Measurements from ENCODE around the gene ZNF79. TPM values are rescaled to one million over a fixed set of nuclear protein-coding genes. Genes with fewer than 3 reads are reported as not detected.

ZNF79 gene
- total and polyA plus RNA-seq, 2 experiments from 2014 or later: 2.2 to 6.3 TPM

- no peak for TF ChIP-seq REST (IDR thresholded peaks at IDR 0.05; ENCODE audit: unreplicated experiment)
- no peak for TF ChIP-seq CREB1 (CRISPR knock-in tag; IDR thresholded peaks at IDR 0.05; ENCODE audit: low read depth)
- no peak for TF ChIP-seq NANOG (IDR thresholded peaks at IDR 0.05; ENCODE audit: borderline replicate concordance)
- TF ChIP-seq EZH2 (IDR thresholded peaks at IDR 0.05; ENCODE audit: low read depth, unreplicated experiment): no peak
- TF ChIP-seq STAT1 (IDR thresholded peaks at IDR 0.05; ENCODE audit: unreplicated experiment): no peak
Measured at GRCh38 chr9:127438394-127438793, 14.2 kb downstream of the ZNF79 start (continued).

- Mint-ChIP-seq H3K27ac (peak overlapping the region; percentile 1; the same call in 1 of the 2 replicates), H3K4me3 (no peak overlapping the region), H3K9me3 (peaks cover 14% of the 10 kb centered on the region; the same call in 2 of the 3 replicates), H3K27me3 (ENCODE audit: insufficient read depth, low read depth, poor library complexity) (peaks cover 31% of the 10 kb centered on the region), H3K4me1 (peaks cover 16% of the 10 kb centered on the region), H3K36me3 (ENCODE audit: low read depth) (peaks cover 96% of the 10 kb centered on the region)
- peaks cover 25% of the 10 kb centered on the region for H4K20me1 ChIP-seq (replicated peaks; ENCODE audit: insufficient read depth)
- H3K27me3 ChIP-seq (ENCODE audit: insufficient read depth): no peaks in the 10 kb centered on the region
- no peak overlapping the region for H2AFZ ChIP-seq
- DNase-seq (ENCODE audit: low spot score) (no peak), ATAC-seq (peak; percentile 12)
- H3K4me1 ChIP-seq (ENCODE audit: insufficient read depth): peaks cover 11% of the 10 kb centered on the region; the same call in 1 of the 2 replicates
- H3K27ac ChIP-seq (ENCODE audit: low read depth): peak overlapping the region; percentile 70; the same call in 1 of the 2 replicates
- peaks cover 18% of the 10 kb centered on the region for H3K79me2 ChIP-seq (replicated peaks; ENCODE audit: insufficient read depth)
- peaks cover 57% of the 10 kb centered on the region for H3F3A ChIP-seq (replicated peaks; ENCODE audit: low read depth)
- H3K36me3 ChIP-seq (ENCODE audit: insufficient read depth): peaks cover 69% of the 10 kb centered on the region
- no peak overlapping the region for H3K4me3 ChIP-seq
- no peak overlapping the region for H3K4me2 ChIP-seq
- no peaks in the 10 kb centered on the region for H3K9me2 ChIP-seq (ENCODE audit: insufficient read depth)
- TF ChIP-seq NANOG (IDR thresholded peaks at IDR 0.05; ENCODE audit: borderline replicate concordance): no peak
- no peak for TF ChIP-seq REST (IDR thresholded peaks at IDR 0.05; ENCODE audit: unreplicated experiment)
- no peak for TF ChIP-seq CREB1 (CRISPR knock-in tag; IDR thresholded peaks at IDR 0.05; ENCODE audit: low read depth)
- no peak for TF ChIP-seq ZNF331 (CRISPR knock-in tag; IDR thresholded peaks at IDR 0.05; ENCODE audit: low read depth)
- TF ChIP-seq EZH2 (IDR thresholded peaks at IDR 0.05; ENCODE audit: low read depth, unreplicated experiment): no peak
- no peak for TF ChIP-seq POLR2AphosphoS5 (IDR thresholded peaks at IDR 0.05; ENCODE audit: low read depth)
- TF ChIP-seq, protein P1, sequence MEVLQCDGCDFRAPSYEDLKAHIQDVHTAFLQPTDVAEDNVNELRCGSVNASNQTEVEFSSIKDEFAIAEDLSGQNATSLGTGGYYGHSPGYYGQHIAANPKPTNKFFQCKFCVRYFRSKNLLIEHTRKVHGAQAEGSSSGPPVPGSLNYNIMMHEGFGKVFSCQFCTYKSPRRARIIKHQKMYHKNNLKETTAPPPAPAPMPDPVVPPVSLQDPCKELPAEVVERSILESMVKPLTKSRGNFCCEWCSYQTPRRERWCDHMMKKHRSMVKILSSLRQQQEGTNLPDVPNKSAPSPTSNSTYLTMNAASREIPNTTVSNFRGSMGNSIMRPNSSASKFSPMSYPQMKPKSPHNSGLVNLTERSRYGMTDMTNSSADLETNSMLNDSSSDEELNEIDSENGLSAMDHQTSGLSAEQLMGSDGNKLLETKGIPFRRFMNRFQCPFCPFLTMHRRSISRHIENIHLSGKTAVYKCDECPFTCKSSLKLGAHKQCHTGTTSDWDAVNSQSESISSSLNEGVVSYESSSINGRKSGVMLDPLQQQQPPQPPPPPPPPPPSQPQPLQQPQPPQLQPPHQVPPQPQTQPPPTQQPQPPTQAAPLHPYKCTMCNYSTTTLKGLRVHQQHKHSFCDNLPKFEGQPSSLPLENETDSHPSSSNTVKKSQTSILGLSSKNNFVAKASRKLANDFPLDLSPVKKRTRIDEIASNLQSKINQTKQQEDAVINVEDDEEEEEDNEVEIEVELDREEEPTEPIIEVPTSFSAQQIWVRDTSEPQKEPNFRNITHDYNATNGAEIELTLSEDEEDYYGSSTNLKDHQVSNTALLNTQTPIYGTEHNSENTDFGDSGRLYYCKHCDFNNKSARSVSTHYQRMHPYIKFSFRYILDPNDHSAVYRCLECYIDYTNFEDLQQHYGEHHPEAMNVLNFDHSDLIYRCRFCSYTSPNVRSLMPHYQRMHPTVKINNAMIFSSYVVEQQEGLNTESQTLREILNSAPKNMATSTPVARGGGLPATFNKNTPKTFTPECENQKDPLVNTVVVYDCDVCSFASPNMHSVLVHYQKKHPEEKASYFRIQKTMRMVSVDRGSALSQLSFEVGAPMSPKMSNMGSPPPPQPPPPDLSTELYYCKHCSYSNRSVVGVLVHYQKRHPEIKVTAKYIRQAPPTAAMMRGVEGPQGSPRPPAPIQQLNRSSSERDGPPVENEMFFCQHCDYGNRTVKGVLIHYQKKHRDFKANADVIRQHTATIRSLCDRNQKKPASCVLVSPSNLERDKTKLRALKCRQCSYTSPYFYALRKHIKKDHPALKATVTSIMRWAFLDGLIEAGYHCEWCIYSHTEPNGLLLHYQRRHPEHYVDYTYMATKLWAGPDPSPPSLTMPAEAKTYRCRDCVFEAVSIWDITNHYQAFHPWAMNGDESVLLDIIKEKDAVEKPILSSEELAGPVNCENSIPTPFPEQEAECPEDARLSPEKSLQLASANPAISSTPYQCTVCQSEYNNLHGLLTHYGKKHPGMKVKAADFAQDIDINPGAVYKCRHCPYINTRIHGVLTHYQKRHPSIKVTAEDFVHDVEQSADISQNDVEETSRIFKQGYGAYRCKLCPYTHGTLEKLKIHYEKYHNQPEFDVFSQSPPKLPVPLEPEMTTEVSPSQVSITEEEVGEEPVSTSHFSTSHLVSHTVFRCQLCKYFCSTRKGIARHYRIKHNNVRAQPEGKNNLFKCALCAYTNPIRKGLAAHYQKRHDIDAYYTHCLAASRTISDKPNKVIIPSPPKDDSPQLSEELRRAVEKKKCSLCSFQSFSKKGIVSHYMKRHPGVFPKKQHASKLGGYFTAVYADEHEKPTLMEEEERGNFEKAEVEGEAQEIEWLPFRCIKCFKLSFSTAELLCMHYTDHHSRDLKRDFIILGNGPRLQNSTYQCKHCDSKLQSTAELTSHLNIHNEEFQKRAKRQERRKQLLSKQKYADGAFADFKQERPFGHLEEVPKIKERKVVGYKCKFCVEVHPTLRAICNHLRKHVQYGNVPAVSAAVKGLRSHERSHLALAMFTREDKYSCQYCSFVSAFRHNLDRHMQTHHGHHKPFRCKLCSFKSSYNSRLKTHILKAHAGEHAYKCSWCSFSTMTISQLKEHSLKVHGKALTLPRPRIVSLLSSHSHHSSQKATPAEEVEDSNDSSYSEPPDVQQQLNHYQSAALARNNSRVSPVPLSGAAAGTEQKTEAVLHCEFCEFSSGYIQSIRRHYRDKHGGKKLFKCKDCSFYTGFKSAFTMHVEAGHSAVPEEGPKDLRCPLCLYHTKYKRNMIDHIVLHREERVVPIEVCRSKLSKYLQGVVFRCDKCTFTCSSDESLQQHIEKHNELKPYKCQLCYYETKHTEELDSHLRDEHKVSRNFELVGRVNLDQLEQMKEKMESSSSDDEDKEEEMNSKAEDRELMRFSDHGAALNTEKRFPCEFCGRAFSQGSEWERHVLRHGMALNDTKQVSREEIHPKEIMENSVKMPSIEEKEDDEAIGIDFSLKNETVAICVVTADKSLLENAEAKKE (CRISPR knock-in tag; IDR thresholded peaks at IDR 0.05): no peak
Measured at GRCh38 chr9:127444283-127444920, 20.2 kb downstream of the ZNF79 start.

Measured in GM23338 (cell line).